NCI-H2107 treated with DMSO at 0.1 percent for 48 hours (cell line): Measurements from ENCODE around the gene MTHFD2L.
"Not testable (repeated sequence)": the region's sequence is repeated elsewhere in the genome, so short reads cannot be mapped to it uniquely, and the experiment has no call there.

Experiments used
- DNase-seq: peaks from one replicate; lab custom pipeline; 2025; ENCODE audit not compliant: unreplicated experiment; lab: John Stamatoyannopoulos, UW

MTHFD2L gene

GRCh38 chr4:74329307-74329706, 171.4 kb downstream of the MTHFD2L start:
- DNase-seq: no peak

GRCh38 chr4:74330295-74330750, 172.4 kb downstream of the MTHFD2L start:
- DNase-seq: no peak

GRCh38 chr4:74331252-74331651, 173.3 kb downstream of the MTHFD2L start:
- DNase-seq: no peak

- DNase-seq: no peak
Measured at GRCh38 chr4:74331944-74332343, 174.0 kb downstream of the MTHFD2L start.

- no peak for DNase-seq
Measured at GRCh38 chr4:74334636-74335035, 176.7 kb downstream of the MTHFD2L start.

GRCh38 chr4:74335341-74336021, 177.6 kb downstream of the MTHFD2L start:
- no peak for DNase-seq

GRCh38 chr4:74338792-74339333, 180.9 kb downstream of the MTHFD2L start:
- no peak for DNase-seq

- no peak for DNase-seq
Measured at GRCh38 chr4:74339501-74339900, 181.6 kb downstream of the MTHFD2L start.

- DNase-seq: not testable (repeated sequence)
Measured at GRCh38 chr4:74340421-74340820, 182.5 kb downstream of the MTHFD2L start.

- DNase-seq: no peak
Measured at GRCh38 chr4:74344031-74344430, 186.1 kb downstream of the MTHFD2L start.
